Ishikawa (cell line): Measurements from ENCODE around the gene TGFBR3.

ENCODE experiments used
- EGR1 ChIP-seq: IDR thresholded peaks from 2 replicates; pipeline ENCODE4 v1.6.1; 2012
- EP300 ChIP-seq: IDR thresholded peaks from 2 replicates; pipeline ENCODE4 v1.6.1; 2012; ENCODE audit warnings: borderline replicate concordance
- FOXM1 ChIP-seq: IDR thresholded peaks from 2 replicates; pipeline ENCODE4 v1.6.1; 2012; ENCODE audit warnings: low read depth, borderline replicate concordance
- NFIC ChIP-seq: IDR thresholded peaks from 2 replicates; pipeline ENCODE4 v1.6.1; 2012
- RAD21 ChIP-seq: IDR thresholded peaks from 2 replicates; pipeline ENCODE4 v1.6.1; 2012; ENCODE audit warnings: low read depth
- TAF1 ChIP-seq: IDR thresholded peaks from 2 replicates; pipeline ENCODE4 v1.6.1; 2012; ENCODE audit warnings: low read depth, mild to moderate bottlenecking
- TCF12 ChIP-seq: IDR thresholded peaks from 2 replicates; pipeline ENCODE4 v1.6.1; 2012; ENCODE audit warnings: low read depth
- USF1 ChIP-seq: IDR thresholded peaks from 2 replicates; pipeline ENCODE4 v1.6.1; 2012

- TF ChIP-seq EP300 = no peak
- no peak for TF ChIP-seq TAF1
- no peak for TF ChIP-seq TCF12
- no peak for TF ChIP-seq USF1
- TF ChIP-seq EGR1 = no peak
- TF ChIP-seq FOXM1 = no peak
- TF ChIP-seq NFIC = no peak
- no peak for TF ChIP-seq RAD21
Measured at GRCh38 chr1:91895832-91896556, 10.0 kb upstream of the TGFBR3 start.
